HEK293 (cell line): ENCODE results near the gene MACROD1.
A peak's percentile ranks its signal among the peaks of the same experiment; 100 is the strongest.

Experiments used
- ELK4 ChIP-seq: IDR thresholded peaks from 2 replicates; pipeline ENCODE4 v1.6.1; 2011; ENCODE audit warnings: mild to moderate bottlenecking, low read depth, low read length, borderline replicate concordance
- GFI1B ChIP-seq: fragments of 450-650 bp; formaldehyde crosslinking; IDR thresholded peaks from 2 replicates; pipeline ENCODE4 v1.5.1; 2016; ENCODE audit warnings: missing biosample characterization, missing genetic modification characterization
- HOXD13 ChIP-seq: sonication (generic); formaldehyde crosslinking; IDR thresholded peaks from 2 replicates; pipeline ENCODE4 v1.8.0; 2022; ENCODE audit warnings: missing genetic modification reagents, borderline replicate concordance
- INSM2 ChIP-seq: fragments of 450-650 bp; formaldehyde crosslinking; IDR thresholded peaks from 2 replicates; pipeline ENCODE4 v1.5.1; 2016; ENCODE audit warnings: missing biosample characterization, missing genetic modification characterization
- KLF8 ChIP-seq: fragments of 450-650 bp; formaldehyde crosslinking; IDR thresholded peaks from 2 replicates; pipeline ENCODE4 v1.5.1; 2016; ENCODE audit warnings: missing biosample characterization, missing genetic modification characterization
- MYNN ChIP-seq: fragments of 450-650 bp; formaldehyde crosslinking; IDR thresholded peaks from 2 replicates; pipeline ENCODE4 v1.5.1; 2016; ENCODE audit warnings: missing biosample characterization, missing genetic modification characterization, borderline replicate concordance
- OSR2 ChIP-seq: fragments of 450-650 bp; formaldehyde crosslinking; IDR thresholded peaks from 2 replicates; pipeline ENCODE4 v1.5.1; 2016; ENCODE audit warnings: missing biosample characterization, missing genetic modification characterization
- PBX3 ChIP-seq: sonication (generic); formaldehyde crosslinking; IDR thresholded peaks from 2 replicates; pipeline ENCODE4 v1.8.1; 2022; ENCODE audit warnings: mild to moderate bottlenecking, moderate library complexity, missing genetic modification reagents
- PRDM6 ChIP-seq: fragments of 450-650 bp; formaldehyde crosslinking; IDR thresholded peaks from 2 replicates; pipeline ENCODE4 v1.5.1; 2017; ENCODE audit warnings: missing biosample characterization, missing genetic modification characterization
- WT1 ChIP-seq: fragments of 450-650 bp; formaldehyde crosslinking; IDR thresholded peaks from 2 replicates; pipeline ENCODE4 v1.5.1; 2016; ENCODE audit warnings: missing biosample characterization, missing genetic modification characterization
- ZFP37 ChIP-seq: fragments of 450-650 bp; formaldehyde crosslinking; IDR thresholded peaks from 2 replicates; pipeline ENCODE4 v1.5.1; 2016; ENCODE audit warnings: missing biosample characterization, missing genetic modification characterization
- ZNF121 ChIP-seq: fragments of 450-650 bp; formaldehyde crosslinking; IDR thresholded peaks from 2 replicates; pipeline ENCODE4 v1.5.1; 2016; ENCODE audit warnings: missing biosample characterization, missing genetic modification characterization
- ZNF133 ChIP-seq: fragments of 450-650 bp; formaldehyde crosslinking; IDR thresholded peaks from 2 replicates; pipeline ENCODE4 v1.5.1; 2016; ENCODE audit warnings: missing biosample characterization, missing genetic modification characterization
- ZNF140 ChIP-seq: fragments of 450-650 bp; formaldehyde crosslinking; IDR thresholded peaks from 2 replicates; pipeline ENCODE4 v1.5.1; 2016; ENCODE audit warnings: missing biosample characterization, missing genetic modification characterization
- ZNF157 ChIP-seq: fragments of 450-650 bp; formaldehyde crosslinking; IDR thresholded peaks from 2 replicates; pipeline ENCODE4 v1.5.1; 2016; ENCODE audit warnings: missing biosample characterization, missing genetic modification characterization
- ZNF16 ChIP-seq: fragments of 450-650 bp; formaldehyde crosslinking; IDR thresholded peaks from 2 replicates; pipeline ENCODE4 v1.5.1; 2016; ENCODE audit warnings: low read depth, missing biosample characterization, missing genetic modification characterization
- ZNF169 ChIP-seq: fragments of 450-650 bp; formaldehyde crosslinking; IDR thresholded peaks from 2 replicates; pipeline ENCODE4 v1.5.1; 2016; ENCODE audit warnings: missing biosample characterization, missing genetic modification characterization
- ZNF184 ChIP-seq: fragments of 450-650 bp; IDR thresholded peaks from 2 replicates; pipeline ENCODE4 v1.5.1; 2018; ENCODE audit warnings: missing biosample characterization, mild to moderate bottlenecking, missing genetic modification characterization
- ZNF202 ChIP-seq: fragments of 450-650 bp; formaldehyde crosslinking; IDR thresholded peaks from 2 replicates; pipeline ENCODE4 v1.5.1; 2016; ENCODE audit warnings: missing biosample characterization, missing genetic modification characterization, borderline replicate concordance
- ZNF23 ChIP-seq: fragments of 450-650 bp; formaldehyde crosslinking; IDR thresholded peaks from 2 replicates; pipeline ENCODE4 v1.5.1; 2016; ENCODE audit warnings: missing biosample characterization, missing genetic modification characterization, borderline replicate concordance
- ZNF274 ChIP-seq, 2 experiments: fragments of 200-500 bp in 1 of 2; fragments of 450-650 bp in 1 of 2; sonication (Bioruptor generic) in 1 of 2; formaldehyde crosslinking in 1 of 2; IDR thresholded peaks; 2 replicates each; pipeline versions ENCODE4 v1.5.1 to v1.6.1; 2014 to 2016; ENCODE audit warnings: borderline replicate concordance in 1 of 2, inconsistent platforms in 1 of 2, low read length in 1 of 2, missing biosample characterization in 1 of 2, missing genetic modification characterization in 1 of 2
- ZNF335 ChIP-seq: fragments of 450-650 bp; formaldehyde crosslinking; conservative IDR thresholded peaks from 2 replicates; pipeline ENCODE4 v1.5.1; 2016; ENCODE audit warnings: missing biosample characterization, missing genetic modification characterization
- ZNF394 ChIP-seq: fragments of 450-650 bp; formaldehyde crosslinking; IDR thresholded peaks from 2 replicates; pipeline ENCODE4 v1.5.1; 2016; ENCODE audit warnings: missing biosample characterization, missing genetic modification characterization, mild to moderate bottlenecking, moderate library complexity, borderline replicate concordance
- ZNF501 ChIP-seq: fragments of 450-650 bp; formaldehyde crosslinking; IDR thresholded peaks from 2 replicates; pipeline ENCODE4 v1.5.1; 2016; ENCODE audit warnings: missing biosample characterization, missing genetic modification characterization
- ZNF555 ChIP-seq: fragments of 450-650 bp; formaldehyde crosslinking; conservative IDR thresholded peaks from 2 replicates; pipeline ENCODE4 v1.5.1; 2017; ENCODE audit warnings: missing biosample characterization, mild to moderate bottlenecking, missing genetic modification characterization, inconsistent platforms
- ZNF558 ChIP-seq: fragments of 450-650 bp; formaldehyde crosslinking; IDR thresholded peaks from 2 replicates; pipeline ENCODE4 v1.5.1; 2016; ENCODE audit warnings: missing biosample characterization, missing genetic modification characterization
- ZNF610 ChIP-seq: fragments of 450-650 bp; formaldehyde crosslinking; IDR thresholded peaks from 2 replicates; pipeline ENCODE4 v1.5.1; 2016; ENCODE audit warnings: missing biosample characterization, missing genetic modification characterization, borderline replicate concordance
- ZNF623 ChIP-seq: fragments of 450-650 bp; formaldehyde crosslinking; IDR thresholded peaks from 2 replicates; pipeline ENCODE4 v1.5.1; 2016; ENCODE audit warnings: missing biosample characterization, missing genetic modification characterization
- ZNF626 ChIP-seq: fragments of 450-650 bp; sonication (Bioruptor Pico); formaldehyde crosslinking; IDR thresholded peaks from 2 replicates; pipeline ENCODE4 v1.5.1; 2018; ENCODE audit warnings: missing biosample characterization, missing genetic modification characterization, inconsistent platforms
- ZNF645 ChIP-seq: fragments of 450-650 bp; formaldehyde crosslinking; IDR thresholded peaks from 2 replicates; pipeline ENCODE4; 2016; ENCODE audit warnings: missing biosample characterization, missing genetic modification characterization
- ZNF677 ChIP-seq: fragments of 450-650 bp; IDR thresholded peaks from 2 replicates; pipeline ENCODE4 v1.5.0; 2018; ENCODE audit warnings: missing biosample characterization, mild to moderate bottlenecking, missing genetic modification characterization, moderate library complexity
- ZNF701 ChIP-seq: fragments of 450-650 bp; formaldehyde crosslinking; IDR thresholded peaks from 2 replicates; pipeline ENCODE4 v1.5.1; 2016; ENCODE audit warnings: missing biosample characterization, missing genetic modification characterization
- ZNF768 ChIP-seq: fragments of 450-650 bp; formaldehyde crosslinking; IDR thresholded peaks from 2 replicates; pipeline ENCODE4 v1.5.1; 2018; ENCODE audit warnings: missing biosample characterization, mild to moderate bottlenecking, missing genetic modification characterization
- ZNF776 ChIP-seq: fragments of 450-650 bp; formaldehyde crosslinking; IDR thresholded peaks from 2 replicates; pipeline ENCODE4 v1.5.0; 2017; ENCODE audit warnings: missing biosample characterization, missing genetic modification characterization, borderline replicate concordance
- ZNF785 ChIP-seq: fragments of 450-650 bp; formaldehyde crosslinking; IDR thresholded peaks from 2 replicates; pipeline ENCODE4 v1.5.1; 2016; ENCODE audit warnings: missing biosample characterization, missing genetic modification characterization

Gene MACROD1

GRCh38 chr11:64185693-64186491 lies 20.0 kb upstream of the MACROD1 start, which contains the start of gene STIP1 (continued):
- no peak for TF ChIP-seq ZNF202 (tag by site-specific recombination)
- no peak for TF ChIP-seq ZNF610 (tag by site-specific recombination)
- TF ChIP-seq ZNF274 (IDR thresholded peaks at IDR 0.05; ENCODE audit: low read length), result no peak
- no peak for TF ChIP-seq ZNF274 (tag by site-specific recombination; IDR thresholded peaks at IDR 0.05; ENCODE audit: borderline replicate concordance)
- no peak for TF ChIP-seq WT1 (tag by site-specific recombination)
- no peak for TF ChIP-seq HOXD13 (CRISPR knock-in tag)
- peak; percentile 45 for TF ChIP-seq KLF8 (tag by site-specific recombination)
- TF ChIP-seq ZNF776, result no peak
- TF ChIP-seq ZNF16 (tag by site-specific recombination), result no peak
- no peak for TF ChIP-seq ZNF169 (tag by site-specific recombination)
- TF ChIP-seq ZNF626, result no peak
- no peak for TF ChIP-seq GFI1B (tag by site-specific recombination)
- no peak for TF ChIP-seq ZNF501 (tag by site-specific recombination)
- no peak for TF ChIP-seq ZNF335 (tag by site-specific recombination)
- TF ChIP-seq ZNF785 (tag by site-specific recombination), result no peak
- no peak for TF ChIP-seq ZNF121 (tag by site-specific recombination)
- TF ChIP-seq ZNF645, result no peak
- TF ChIP-seq PBX3 (CRISPR knock-in tag), result peak; percentile 98; the same call in 1 of the 2 replicates
- TF ChIP-seq ZNF133 (tag by site-specific recombination), result no peak
- TF ChIP-seq ZFP37 (tag by site-specific recombination), result no peak
- no peak for TF ChIP-seq ZNF184
- TF ChIP-seq PRDM6 (tag by site-specific recombination), result no peak
- TF ChIP-seq ZNF394, result no peak; the same call in 1 of the 2 replicates
- no peak for TF ChIP-seq ZNF701
- no peak for TF ChIP-seq ZNF768 (tag by site-specific recombination)
- TF ChIP-seq ZNF558 (tag by site-specific recombination), result no peak
- no peak for TF ChIP-seq ZNF140 (tag by site-specific recombination)
- TF ChIP-seq OSR2 (tag by site-specific recombination), result peak; percentile 83
- TF ChIP-seq ZNF23, result no peak
- TF ChIP-seq ELK4, result no peak
- TF ChIP-seq ZNF677 (tag by site-specific recombination), result no peak
- TF ChIP-seq ZNF555 (tag by site-specific recombination), result no peak
- TF ChIP-seq MYNN (tag by site-specific recombination), result no peak
- no peak for TF ChIP-seq INSM2 (tag by site-specific recombination)
- no peak for TF ChIP-seq ZNF157 (tag by site-specific recombination)
- TF ChIP-seq ZNF623, result no peak
